Skeletal muscle satellite cell (primary cell): ENCODE measurements around the gene AQP10.
"Not testable (repeated sequence)": the region's sequence is repeated elsewhere in the genome, so short reads cannot be mapped to it uniquely, and the experiment has no call there.

Experiments used
- H3K27me3 ChIP-seq: 2 replicates; pipeline ENCODE4 v1.7.0; 2013; ENCODE audit warnings: low read length; ENCODE audit not compliant: control insufficient read depth, insufficient read depth
- H3K36me3 ChIP-seq: 2 replicates; pipeline ENCODE4 v1.7.0; 2013; ENCODE audit warnings: mild to moderate bottlenecking, control low read depth, low read length; ENCODE audit not compliant: insufficient read depth
- H3K4me1 ChIP-seq: 2 replicates; pipeline ENCODE4 v1.7.0; 2013; ENCODE audit warnings: low read length; ENCODE audit not compliant: control insufficient read depth, insufficient read depth
- H3K4me2 ChIP-seq: 2 replicates; pipeline ENCODE4 v1.7.0; 2013; ENCODE audit warnings: mild to moderate bottlenecking, low read length
- H3K4me3 ChIP-seq: 2 replicates; pipeline ENCODE4 v1.7.0; 2013; ENCODE audit warnings: low read length
- H3K9ac ChIP-seq: 2 replicates; pipeline ENCODE4 v1.7.0; 2013; ENCODE audit warnings: mild to moderate bottlenecking, low read depth, low read length, moderate library complexity
- H3K9me3 ChIP-seq: replicated peaks from 2 replicates; pipeline ENCODE4 v1.7.0; 2013; ENCODE audit warnings: mild to moderate bottlenecking, control low read depth, low read length

AQP10 gene

GRCh38 chr1:154334079-154335024 is 13.5 kb downstream of the AQP10 start:
- Histone ChIP-seq H3K9ac (peak overlapping the region; percentile 62), H3K9me3 (no peaks in the 10 kb centered on the region), H3K4me1 (peaks cover 20% of the 10 kb centered on the region), H3K27me3 (no peaks in the 10 kb centered on the region), H3K4me2 (peak overlapping the region; percentile 28), H3K4me3 (no peak overlapping the region), H3K36me3 (peaks cover 68% of the 10 kb centered on the region)

- Histone ChIP-seq H3K4me2 (peak overlapping the region; percentile 28), H3K27me3 (no peaks in the 10 kb centered on the region), H3K36me3 (peaks cover 76% of the 10 kb centered on the region), H3K9ac (peak overlapping the region; percentile 62), H3K4me1 (peaks cover 17% of the 10 kb centered on the region), H3K4me3 (no peak overlapping the region), H3K9me3 (no peaks in the 10 kb centered on the region)
Observed at GRCh38 chr1:154335025-154335714, 14.3 kb downstream of the AQP10 start.

GRCh38 chr1:154337253-154337894 is 16.5 kb downstream of the AQP10 start:
- Histone ChIP-seq H3K4me3 (no peak overlapping the region), H3K36me3 (peaks cover 75% of the 10 kb centered on the region), H3K4me2 (no peak overlapping the region), H3K9ac (no peak overlapping the region), H3K27me3 (no peaks in the 10 kb centered on the region), H3K9me3 (no peaks in the 10 kb centered on the region), H3K4me1 (peaks cover 19% of the 10 kb centered on the region)

DNA sequence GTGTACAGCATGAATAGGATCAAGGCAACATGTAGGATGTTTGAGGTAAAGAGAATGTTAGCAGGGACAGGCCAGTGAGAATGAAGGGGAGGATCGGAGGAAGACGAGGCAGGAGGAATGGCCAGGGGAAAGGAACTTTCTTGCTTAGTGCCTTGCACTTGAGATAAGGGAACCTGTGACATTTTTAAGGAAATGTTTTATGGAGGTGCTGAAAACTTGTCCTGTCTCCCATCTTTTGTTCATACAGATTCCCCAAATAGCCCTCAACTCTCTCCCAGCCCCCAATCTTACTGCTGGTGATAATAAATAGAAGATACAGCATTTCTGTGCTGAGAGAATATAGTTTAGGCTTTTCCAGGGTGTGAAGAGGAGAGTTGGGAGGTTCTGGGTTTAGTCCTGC is 18.0 kb downstream of the AQP10 start:
- Histone ChIP-seq H3K36me3 (peaks cover 84% of the 10 kb centered on the region), H3K9me3 (no peaks in the 10 kb centered on the region), H3K4me1 (peaks cover 18% of the 10 kb centered on the region), H3K4me2 (no peak overlapping the region), H3K4me3 (no peak overlapping the region), H3K27me3 (no peaks in the 10 kb centered on the region), H3K9ac (no peak overlapping the region)

DNA sequence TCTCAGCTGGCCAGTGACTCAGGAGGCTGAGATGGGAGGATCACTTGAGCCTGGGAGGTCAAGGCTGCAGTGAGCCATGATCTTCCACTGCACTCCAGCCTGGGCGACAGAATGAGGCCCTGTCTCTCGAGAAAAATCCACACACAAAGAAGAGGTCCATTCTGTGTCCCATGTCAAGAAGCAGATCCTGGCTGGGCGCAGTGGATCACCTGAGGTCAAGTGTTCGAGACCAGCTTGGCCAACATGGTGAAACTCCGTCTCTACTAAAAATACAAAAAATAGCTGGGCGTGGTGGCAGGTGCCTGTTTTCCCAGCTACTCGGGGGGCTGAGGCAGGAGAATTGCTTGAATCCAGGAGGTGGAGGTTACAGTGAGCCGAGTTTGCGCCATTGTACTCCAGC is 20.5 kb downstream of the AQP10 start:
- H3K4me3 ChIP-seq, H3K27me3 ChIP-seq, H3K4me2 ChIP-seq, H3K9me3 ChIP-seq, H3K9ac ChIP-seq, H3K4me1 ChIP-seq: not testable (repeated sequence)
- H3K36me3 ChIP-seq, result peaks cover 89% of the 10 kb centered on the region

- H3K27me3 ChIP-seq, result no peaks in the 10 kb centered on the region
- H3K4me2 ChIP-seq, result no peak overlapping the region
- no peak overlapping the region for H3K9ac ChIP-seq
- H3K9me3 ChIP-seq, result no peaks in the 10 kb centered on the region
- H3K36me3 ChIP-seq, result peaks cover 90% of the 10 kb centered on the region
- H3K4me3 ChIP-seq, result no peak overlapping the region
- peaks cover 5% of the 10 kb centered on the region for H3K4me1 ChIP-seq
Observed at GRCh38 chr1:154342132-154342531, 21.2 kb downstream of the AQP10 start.

DNA sequence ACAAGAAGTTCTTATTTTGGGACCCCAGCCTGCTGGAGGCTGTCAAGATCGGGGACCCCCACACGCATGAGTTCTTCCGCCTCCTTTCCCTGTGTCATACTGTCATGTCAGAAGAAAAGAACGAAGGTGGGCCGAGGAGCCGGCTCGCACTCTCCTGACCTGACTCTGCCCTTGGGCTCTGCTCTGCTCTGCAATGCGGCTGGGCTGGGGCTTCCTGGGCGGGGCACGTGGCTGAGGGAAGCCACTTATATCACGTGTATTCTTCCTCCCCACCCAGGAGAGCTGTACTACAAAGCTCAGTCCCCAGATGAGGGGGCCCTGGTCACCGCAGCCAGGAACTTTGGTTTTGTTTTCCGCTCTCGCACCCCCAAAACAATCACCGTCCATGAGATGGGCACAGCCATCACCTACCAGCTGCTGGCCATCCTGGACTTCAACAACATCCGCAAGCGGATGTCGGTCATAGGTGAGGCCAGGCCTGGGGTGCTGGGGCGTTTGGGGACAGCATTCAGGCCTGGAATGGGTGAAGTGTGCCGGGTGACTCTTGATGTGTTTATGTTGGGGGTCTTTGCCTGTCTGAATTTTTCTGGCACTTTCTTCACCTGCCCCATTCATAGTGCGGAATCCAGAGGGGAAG is 22.1 kb downstream of the AQP10 start:
- Histone ChIP-seq H3K4me1 (peaks cover 7% of the 10 kb centered on the region), H3K36me3 (peaks cover 88% of the 10 kb centered on the region), H3K4me2 (no peak overlapping the region), H3K4me3 (no peak overlapping the region), H3K9ac (no peak overlapping the region), H3K9me3 (no peaks in the 10 kb centered on the region), H3K27me3 (no peaks in the 10 kb centered on the region)

GRCh38 chr1:154344977-154345837 is 24.3 kb downstream of the AQP10 start:
- peaks cover 7% of the 10 kb centered on the region for H3K4me1 ChIP-seq
- no peak overlapping the region for H3K9ac ChIP-seq
- no peaks in the 10 kb centered on the region for H3K9me3 ChIP-seq
- H3K4me2 ChIP-seq, result no peak overlapping the region
- H3K36me3 ChIP-seq, result peaks cover 85% of the 10 kb centered on the region
- H3K4me3 ChIP-seq, result no peak overlapping the region
- no peaks in the 10 kb centered on the region for H3K27me3 ChIP-seq

GRCh38 chr1:154346276-154346917 is 25.5 kb downstream of the AQP10 start:
- Histone ChIP-seq H3K9me3 (no peaks in the 10 kb centered on the region), H3K27me3 (no peaks in the 10 kb centered on the region), H3K4me3 (no peak overlapping the region), H3K36me3 (peaks cover 75% of the 10 kb centered on the region), H3K4me2 (no peak overlapping the region), H3K4me1 (peaks cover 7% of the 10 kb centered on the region), H3K9ac (no peak overlapping the region)

- peaks cover 13% of the 10 kb centered on the region for H3K4me1 ChIP-seq
Observed at GRCh38 chr1:154347961-154348360, 27.1 kb downstream of the AQP10 start.

More at GRCh38 chr1:154347961-154348360, 27.1 kb downstream of the AQP10 start:
- Histone ChIP-seq H3K4me3 (no peak overlapping the region), H3K9ac (no peak overlapping the region), H3K4me2 (no peak overlapping the region), H3K27me3 (no peaks in the 10 kb centered on the region), H3K36me3 (peaks cover 61% of the 10 kb centered on the region), H3K9me3 (no peaks in the 10 kb centered on the region)
